IMR-90 (cell line): ENCODE data around the gene GRPEL2.

Experiments used
- BHLHE40 ChIP-seq: fragments of 150-350 bp; IDR thresholded peaks from 2 replicates; pipeline ENCODE4 v1.6.1; 2016; ENCODE audit warnings: mild to moderate bottlenecking, low read depth, low read length
- CTCF ChIP-seq: conservative IDR thresholded peaks from 2 replicates; pipeline ENCODE4 v1.5.1; 2012; ENCODE audit warnings: mild to moderate bottlenecking, low read depth, low read length, improper control_type of control experiment
- ELK1 ChIP-seq: fragments of 150-350 bp; IDR thresholded peaks from 2 replicates; pipeline ENCODE4 v1.6.1; 2016; ENCODE audit warnings: low read depth, mild to moderate bottlenecking, low read length, moderate library complexity, borderline replicate concordance
- MAFK ChIP-seq: IDR thresholded peaks from 2 replicates; pipeline ENCODE4 v1.6.1; 2012; ENCODE audit warnings: low read depth, low read length, improper control_type of control experiment
- NFE2L2 ChIP-seq: fragments of 150-350 bp; IDR thresholded peaks from 2 replicates; pipeline ENCODE4 v1.6.1; 2016; ENCODE audit warnings: low read depth, mild to moderate bottlenecking, low read length
- POLR2A ChIP-seq: IDR thresholded peaks from 2 replicates; pipeline ENCODE4 v1.6.1; 2012; ENCODE audit warnings: mild to moderate bottlenecking, low read depth, low read length
- RAD21 ChIP-seq: IDR thresholded peaks from 2 replicates; pipeline ENCODE4 v1.6.1; 2012; ENCODE audit warnings: low read length, improper control_type of control experiment
- RCOR1 ChIP-seq: IDR thresholded peaks from 2 replicates; pipeline ENCODE4 v1.6.1; 2012; ENCODE audit warnings: mild to moderate bottlenecking, low read length, improper control_type of control experiment; ENCODE audit not compliant: insufficient replicate concordance
- USF2 ChIP-seq: fragments of 150-350 bp; IDR thresholded peaks from 2 replicates; pipeline ENCODE4 v1.6.1; 2017; ENCODE audit warnings: mild to moderate bottlenecking, antibody characterized with exemption, low read length, low read depth

- TF ChIP-seq CTCF (no peak), RAD21 (no peak), POLR2A (no peak), RCOR1 (no peak), NFE2L2 (no peak), ELK1 (no peak), MAFK (no peak), USF2 (no peak), BHLHE40 (peak; percentile 5; the same call in 1 of the 2 replicates)
Observed at GRCh38 chr5:149392718-149393117, 47.4 kb downstream of the GRPEL2 start.
